Measurements from ENCODE around the gene DDX25.

GRCh38 chr11:125890447-125891100, 13.7 kb upstream of the DDX25 start:
- TF ChIP-seq CTCF (conservative IDR thresholded peaks at IDR 0.05), result no peak
- TF ChIP-seq EZH2 (IDR thresholded peaks at IDR 0.05; ENCODE audit: low read depth), result no peak

Measured in PC-9 (cell line).